Measurements from ENCODE around the gene MAN2A1.

Gene MAN2A1

DNA sequence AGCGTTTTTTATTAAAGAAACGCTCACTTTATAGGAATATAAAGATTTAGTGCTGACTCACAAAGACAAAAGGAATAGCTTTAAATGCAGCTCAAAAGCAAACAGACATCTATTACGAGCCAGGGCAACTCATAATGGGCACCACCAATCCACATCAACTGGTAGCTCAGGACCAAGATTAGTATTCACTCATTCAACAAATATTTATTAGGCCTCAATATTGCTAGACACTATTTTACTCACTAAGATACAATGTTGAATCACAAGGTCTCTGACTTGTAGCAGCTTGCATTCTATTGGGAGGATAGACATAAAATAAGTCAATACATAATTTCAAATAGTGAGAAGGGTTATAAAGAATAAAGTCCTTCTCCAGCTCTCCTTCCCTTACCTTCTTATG is 8.0 kb upstream of the MAN2A1 start:
- no peak for DNase-seq (ENCODE audit: low read depth in 2 of 2)

DNA sequence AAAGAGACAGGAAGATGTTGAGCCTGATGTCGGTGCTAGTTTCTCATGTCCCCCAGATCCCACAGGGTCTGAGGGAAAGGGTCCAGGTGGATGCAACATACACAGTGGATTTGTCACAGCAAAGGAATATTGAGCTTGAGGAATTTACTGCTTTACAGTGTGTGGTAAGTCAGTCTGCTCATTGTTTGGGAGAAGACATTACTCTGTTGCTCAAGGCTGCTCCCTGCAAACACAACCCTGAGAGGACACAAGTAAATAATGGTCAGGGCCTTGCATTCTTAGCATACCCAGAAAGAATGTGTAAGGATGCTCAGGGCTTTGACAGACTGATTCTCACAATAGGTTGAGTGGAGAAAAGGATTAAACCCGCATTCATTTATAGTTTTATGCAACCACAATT is 7.3 kb upstream of the MAN2A1 start:
- no peak for DNase-seq (ENCODE audit: low read depth in 2 of 2)

DNA sequence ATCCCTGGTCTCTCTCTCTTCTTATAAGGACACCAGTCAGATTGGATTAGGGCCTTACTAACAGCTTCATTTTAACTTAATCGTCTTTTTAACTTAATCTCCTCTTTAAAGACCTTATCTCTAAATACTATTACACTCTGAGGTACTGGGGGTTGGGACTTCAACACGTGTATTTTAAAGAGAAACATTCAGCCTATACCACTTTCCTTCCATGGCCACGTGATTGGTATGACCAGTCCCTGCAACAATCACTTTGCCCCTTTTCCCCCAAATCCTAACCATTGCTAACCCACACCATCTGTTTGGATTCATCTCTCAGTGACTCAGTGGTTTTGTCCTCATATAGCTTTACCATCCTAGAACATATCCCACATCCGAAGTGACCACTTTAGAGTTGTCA is 3.8 kb upstream of the MAN2A1 start:
- no peak for DNase-seq (ENCODE audit: low read depth in 2 of 2)

DNA sequence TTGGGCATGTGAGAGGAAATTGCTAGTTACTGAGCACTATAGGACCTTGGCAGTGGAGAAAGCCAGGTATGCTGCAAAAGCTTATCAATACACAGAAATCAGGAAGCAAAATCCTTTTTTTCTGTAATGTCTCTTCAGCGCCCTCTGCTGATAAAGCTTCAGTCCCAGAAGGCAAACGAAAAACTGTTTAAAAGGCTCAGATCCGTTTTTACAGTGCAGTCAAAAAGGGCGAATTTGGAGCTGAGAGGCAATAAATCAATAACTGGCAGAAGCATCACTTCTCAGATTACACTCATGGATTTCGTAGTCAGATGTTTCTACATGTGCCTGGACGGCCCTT is 1.1 kb upstream of the MAN2A1 start:
- DNase-seq (ENCODE audit: low read depth in 2 of 2) = no peak

DNA sequence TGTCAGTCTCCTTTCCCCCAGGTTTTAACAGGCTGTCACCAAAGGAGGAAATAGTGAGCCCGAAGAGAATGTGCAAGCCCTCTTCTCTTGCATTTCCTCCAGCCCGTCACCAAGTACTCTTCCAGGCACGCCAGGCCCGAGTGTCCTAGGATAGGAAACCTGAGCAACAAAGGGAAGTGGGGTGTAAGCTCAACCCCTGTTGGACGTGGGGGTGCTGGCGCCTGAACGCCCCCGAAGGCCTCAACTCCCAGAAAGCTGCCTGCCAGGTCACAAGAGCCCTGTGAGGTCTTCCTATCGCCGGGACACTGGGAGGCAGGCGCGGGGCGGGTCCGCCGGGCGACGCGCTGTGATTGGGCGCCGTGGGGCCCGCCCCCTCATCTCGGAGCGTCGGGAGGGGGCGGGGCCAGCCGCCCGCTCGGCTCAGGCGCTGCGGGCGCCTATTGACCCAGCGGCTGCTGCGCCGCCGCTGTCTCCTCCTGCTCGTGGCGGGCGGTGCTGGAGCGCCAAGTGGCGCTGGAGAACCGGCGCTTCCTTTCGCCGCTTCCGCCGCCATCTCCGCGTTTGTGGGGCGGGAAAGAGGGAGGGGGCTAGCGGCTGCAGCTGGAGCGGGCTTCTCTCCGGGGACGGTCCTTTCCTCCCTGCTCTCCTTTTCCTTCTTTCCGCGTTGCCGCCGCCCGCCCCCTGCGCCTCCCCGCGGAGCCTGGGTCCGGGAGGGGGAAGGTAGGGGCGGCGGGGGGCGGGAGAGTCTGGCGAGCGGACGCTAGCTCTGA is 572 bp upstream of the MAN2A1 start:
- peak; percentile 62 to 75 for DNase-seq (ENCODE audit: low read depth in 2 of 2)

DNA sequence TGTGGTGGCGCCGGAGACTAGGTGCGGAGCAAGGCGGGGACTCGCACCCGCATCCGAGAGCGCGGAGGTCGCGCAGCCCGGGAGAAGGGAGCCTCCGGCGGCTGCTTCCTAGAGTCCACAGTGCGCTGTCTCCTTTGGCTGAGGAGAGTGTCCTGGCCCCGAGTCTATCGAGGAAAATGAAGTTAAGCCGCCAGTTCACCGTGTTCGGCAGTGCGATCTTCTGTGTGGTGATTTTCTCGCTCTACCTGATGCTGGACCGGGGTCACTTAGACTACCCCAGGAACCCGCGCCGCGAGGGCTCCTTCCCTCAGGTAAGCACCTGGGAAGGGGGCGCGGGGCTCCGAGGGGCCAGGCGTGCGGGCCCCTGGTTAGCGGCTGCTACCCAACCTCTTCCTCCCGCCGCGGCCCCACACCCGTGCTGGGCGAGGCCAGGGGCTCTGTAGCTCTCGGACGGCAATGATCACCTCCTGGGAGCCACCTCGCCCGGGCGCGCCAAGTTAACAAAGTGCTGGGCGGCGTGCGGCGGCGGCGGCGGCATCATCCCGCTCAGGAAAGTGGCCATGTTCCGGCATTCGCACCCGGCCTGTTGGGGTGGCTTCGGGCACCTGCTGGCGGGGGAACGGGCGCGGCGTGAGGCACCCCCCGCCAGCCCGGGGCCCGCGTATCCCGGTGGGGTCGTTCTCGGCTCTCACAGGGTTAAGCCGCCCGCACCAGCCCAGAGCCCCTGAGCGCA is 681 bp downstream of the MAN2A1 start:
- DNase-seq (ENCODE audit: low read depth in 2 of 2) = peak in 1 of 2 donors; percentile 26

DNA sequence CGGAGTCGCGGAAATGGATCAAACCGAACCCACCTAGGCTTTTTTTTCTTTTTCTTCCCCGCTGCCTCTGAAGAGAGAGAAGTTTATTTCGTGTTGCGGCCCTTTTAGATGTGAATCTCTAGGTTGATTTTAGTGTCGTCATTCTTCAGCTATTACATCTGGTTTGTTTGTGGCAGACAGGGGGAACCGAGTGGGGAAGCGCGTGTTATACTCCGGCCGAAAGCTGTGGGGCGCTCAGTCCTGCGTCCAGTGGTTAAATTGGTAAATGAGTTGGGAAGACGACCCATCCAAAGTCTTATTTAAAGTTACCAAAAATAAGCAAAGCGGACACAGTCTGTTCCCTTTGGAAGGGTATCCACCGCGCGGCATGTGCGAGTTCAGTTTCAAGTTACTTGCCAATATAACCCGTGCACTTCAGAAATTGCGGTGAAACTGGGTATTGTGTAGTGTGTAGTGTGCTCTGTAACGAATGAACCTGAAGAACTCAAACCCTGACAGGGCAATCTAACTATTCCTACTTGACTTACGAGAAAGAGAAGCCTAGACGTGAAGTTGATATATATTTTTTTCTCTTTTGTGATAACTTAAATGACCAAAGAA is 1.3 kb downstream of the MAN2A1 start:
- peak in 1 of 2 donors; percentile 32 for DNase-seq (ENCODE audit: low read depth in 2 of 2)

DNA sequence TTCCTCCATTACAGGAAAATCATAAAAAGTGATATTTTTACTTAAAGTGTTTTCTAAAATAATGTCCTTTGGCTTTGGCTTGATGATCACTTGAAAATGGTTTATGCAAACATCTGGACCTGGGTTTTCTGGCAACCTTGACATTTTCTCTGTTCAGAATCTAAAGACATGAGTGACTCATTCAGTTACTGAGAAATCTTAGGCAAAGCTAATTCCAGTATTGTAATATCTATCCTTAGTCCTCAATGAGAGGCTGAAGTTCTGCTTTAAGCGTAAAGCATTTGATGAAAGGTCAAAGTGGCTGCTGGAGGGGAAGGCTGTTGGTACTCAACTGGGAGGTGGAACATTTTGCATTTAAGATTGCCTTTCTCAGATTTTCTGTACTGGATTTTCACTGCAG is 2.3 kb downstream of the MAN2A1 start:
- DNase-seq (ENCODE audit: low read depth in 2 of 2) = no peak

DNA sequence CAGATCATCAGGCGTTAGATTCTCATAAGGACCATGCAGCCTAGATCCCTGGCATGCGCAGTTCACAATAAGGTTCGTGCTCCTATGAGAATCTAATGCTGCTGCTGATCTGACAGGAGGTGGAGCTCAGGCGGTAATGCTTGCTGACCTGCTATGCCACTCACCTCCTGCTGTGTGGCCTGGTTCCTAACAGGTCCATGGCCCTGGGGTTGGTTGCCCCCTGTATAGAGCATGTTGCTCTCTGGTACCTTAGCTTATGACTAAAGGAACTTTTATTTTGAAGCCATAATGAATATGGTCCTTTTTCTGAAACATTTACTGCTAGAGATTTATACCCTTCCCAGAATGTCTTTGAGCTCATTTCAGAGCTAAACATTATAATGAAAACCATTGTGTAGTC is 3.1 kb downstream of the MAN2A1 start:
- DNase-seq (ENCODE audit: low read depth in 2 of 2) = no peak

DNA sequence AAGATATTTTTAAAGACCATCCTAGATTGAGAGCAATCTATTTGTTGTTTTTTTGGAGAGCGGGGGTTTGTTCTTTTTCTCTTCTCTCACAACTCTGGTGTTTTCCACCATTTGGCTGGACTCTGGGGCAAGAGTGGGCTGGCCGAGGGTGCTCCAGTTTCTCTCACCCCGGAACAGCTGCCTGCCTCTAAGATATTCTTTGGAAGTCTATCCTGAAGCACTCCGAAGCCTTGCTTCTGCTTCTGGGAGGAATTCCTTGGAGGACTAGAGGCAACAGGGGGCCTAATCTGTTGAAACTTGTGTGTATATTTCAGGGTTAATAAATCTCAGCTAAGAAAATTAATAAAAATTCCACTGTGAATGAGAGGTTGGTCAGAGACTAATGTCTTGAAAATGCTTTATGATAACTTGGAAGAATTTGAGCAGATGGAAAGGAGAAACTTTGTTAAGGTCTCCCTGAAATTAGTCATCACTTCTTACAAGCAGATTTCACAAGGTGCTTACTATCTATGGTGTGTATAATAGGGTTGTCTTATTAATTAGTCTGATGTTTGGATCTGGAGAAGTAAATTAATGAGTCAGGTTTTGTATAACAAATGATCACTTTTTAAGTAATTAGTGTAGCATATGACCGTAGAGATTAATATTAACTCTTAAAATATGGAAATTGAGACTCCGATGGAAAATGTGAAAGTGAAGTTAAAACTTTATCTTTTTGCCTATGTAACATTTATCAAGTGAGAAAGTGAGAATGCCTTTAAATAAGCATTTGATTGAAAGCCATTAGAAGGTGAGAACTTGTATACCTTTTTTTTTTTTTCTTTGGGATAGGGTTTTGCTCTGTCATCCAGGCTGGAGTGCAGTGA is 4.0 kb downstream of the MAN2A1 start:
- no peak for DNase-seq (ENCODE audit: low read depth in 2 of 2)

DNA sequence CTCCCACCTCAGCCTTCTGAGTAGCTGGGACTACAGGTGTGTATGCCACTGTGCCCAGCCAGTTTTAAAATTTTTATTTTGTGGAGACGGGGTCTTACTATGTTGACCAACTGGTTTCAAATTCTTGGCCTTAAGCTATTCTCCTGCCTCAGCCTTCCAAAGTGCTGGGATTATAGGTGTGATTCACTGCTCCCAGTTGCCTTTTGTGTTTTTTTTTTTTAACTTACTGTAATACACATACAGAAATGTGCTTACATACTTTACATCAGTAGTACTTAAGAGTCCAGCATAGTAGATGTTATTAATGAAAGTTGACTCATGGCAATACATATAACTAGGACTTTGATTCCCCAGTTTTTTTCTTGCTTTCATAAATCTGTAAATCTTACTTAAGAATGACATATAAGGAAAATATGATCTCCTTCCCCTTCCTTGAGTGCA is 4.7 kb downstream of the MAN2A1 start:
- DNase-seq (ENCODE audit: low read depth in 2 of 2) = no peak

DNA sequence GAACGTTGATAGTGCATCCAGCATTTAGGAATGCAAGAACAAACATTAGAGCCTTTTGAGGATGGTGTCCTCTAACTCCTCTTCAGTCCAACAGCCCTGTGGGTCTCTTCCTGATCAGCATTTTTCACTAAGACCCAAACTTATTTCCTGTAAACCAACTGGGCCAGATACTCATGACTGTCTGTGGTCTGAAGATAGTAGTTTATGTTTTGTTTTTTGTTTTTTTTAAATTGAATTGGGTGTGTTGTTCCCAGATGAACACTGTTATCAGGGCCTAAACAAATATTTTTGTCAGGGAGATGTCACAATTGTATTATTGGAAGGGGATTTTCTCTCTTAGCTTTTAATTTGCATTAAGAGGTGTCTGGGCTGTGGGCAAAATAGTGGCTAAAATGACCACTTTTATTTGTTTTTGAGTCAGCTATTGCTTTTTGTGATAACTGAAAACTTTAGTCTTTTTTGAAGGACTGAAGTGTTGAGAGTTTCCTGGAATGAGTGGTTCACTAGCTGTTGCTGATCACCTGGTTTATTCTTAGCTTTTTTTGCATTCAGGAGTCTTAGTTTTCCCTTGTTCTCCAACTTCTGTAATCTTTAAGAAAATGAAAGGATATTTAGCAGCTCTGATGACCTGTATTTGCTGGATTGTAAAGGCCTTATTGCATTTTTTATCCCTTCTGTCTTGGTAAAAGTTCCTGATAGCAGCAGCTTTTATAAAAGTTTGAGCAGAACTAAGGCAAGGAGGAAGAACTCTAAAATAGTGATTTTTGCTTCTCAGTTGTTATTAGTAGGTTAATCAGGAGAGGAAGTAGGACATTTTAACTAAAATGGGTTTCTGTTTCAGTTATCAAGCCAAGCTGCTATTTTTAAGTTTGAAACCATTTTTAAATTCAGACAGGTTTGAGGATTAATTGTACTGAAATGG is 5.5 kb downstream of the MAN2A1 start:
- DNase-seq (ENCODE audit: low read depth in 2 of 2) = no peak

DNA sequence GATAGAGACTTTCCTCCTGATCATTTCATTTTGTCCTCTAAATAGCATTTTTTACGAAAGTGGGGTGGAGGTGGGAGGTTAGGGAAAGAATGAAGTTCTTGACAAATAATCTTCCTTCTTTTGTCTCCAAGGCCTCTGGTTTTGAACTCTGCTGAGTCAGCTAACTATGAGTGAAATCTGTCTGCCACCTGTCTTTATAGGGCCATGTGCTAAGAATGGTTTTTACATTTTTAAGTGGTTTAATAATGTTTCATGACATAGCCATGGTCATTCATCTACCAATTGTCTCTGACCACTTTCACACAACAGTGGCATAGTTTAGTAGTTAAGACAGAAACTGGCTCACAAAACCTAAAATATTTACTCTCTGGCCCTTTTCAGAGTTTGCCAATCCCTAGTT is 7.6 kb downstream of the MAN2A1 start:
- DNase-seq (ENCODE audit: low read depth in 2 of 2) = no peak

DNA sequence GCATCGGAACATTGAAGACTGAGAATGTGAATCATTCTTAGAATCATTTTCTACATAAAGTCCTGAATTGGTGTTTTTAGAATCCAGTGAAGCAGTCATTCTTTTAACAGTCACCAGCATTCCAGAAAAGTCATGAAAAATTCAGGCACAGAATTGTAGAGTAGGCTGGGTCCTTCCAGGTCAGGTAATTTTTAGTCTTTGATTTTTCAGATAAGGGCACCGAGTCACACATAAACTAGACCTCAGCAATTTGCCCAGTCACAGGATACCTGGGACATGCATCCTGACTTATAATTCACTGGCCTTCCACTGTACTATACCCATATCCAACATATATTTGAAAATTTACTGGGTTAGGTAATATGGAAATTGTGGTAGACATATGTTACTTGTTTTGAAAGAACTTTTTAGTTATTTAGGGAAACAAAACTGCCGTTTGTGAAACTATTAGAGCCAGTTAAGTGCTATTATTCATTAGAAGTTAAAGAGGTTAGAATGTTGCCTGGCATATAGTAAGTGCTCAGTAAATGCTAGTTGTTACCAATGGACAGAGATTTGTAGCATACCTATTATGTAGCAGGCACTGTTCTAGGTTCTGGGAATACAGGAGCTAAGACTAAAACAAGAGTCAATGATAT is 10.9 kb downstream of the MAN2A1 start:
- DNase-seq (ENCODE audit: low read depth in 2 of 2) = no peak

DNA sequence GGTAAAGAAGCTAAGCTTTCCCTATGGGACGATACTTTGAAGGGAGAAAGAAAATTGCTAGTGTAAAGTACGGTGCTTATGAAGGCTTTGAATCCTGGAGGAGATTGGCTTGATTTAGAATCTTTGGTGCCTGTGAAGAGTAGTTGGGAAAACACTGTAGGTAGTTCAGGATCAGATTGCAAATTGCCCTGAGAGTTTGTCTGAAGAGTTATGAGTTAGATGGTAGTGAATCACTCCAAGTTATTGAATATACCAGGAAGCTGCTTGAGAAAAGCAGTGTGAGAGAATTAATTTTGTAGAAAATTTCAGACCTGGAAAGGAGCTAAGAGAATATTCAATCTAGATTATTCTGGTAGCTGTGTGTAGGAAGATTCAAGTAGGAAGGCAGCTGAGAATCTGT is 11.5 kb downstream of the MAN2A1 start:
- no peak for DNase-seq (ENCODE audit: low read depth in 2 of 2)

DNA sequence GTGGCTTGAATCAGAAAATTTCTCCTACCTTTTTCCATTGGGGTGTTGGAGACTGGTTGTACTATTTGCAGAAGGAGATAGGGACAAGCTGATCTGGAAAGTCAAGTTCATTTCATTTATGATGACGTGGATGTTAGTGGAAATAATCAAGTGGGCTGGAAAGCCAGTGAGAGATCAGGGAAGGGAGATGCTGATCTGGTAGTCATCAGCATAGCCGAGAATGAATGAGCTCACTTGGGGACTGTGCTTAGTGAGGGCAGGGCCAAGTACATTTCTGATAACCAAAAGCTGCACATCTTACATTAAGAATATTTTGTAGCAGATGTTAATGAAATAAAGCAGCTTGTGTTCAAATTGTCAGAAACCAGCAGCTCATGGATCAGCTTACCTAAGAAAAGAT is 12.1 kb downstream of the MAN2A1 start:
- DNase-seq (ENCODE audit: low read depth in 2 of 2) = no peak

DNA sequence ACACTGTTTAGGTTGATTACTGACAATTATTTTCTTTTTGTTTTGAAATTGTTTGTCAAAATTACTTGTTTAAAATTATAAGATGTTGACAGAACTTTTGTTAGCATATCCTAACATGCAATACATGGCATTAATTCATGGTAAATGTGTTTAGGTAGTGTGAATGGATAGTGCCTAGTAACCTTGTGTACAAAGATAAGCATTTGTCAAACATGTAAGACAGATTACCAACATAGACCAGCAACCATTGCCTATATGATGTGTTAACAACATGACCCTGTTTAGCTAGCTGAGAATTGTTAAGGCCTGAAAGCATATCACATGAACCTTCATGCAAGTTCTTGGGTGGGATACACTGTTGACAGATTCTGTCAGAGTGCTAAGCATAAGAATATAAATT is 13.4 kb downstream of the MAN2A1 start:
- no peak for DNase-seq (ENCODE audit: low read depth in 2 of 2)

DNA sequence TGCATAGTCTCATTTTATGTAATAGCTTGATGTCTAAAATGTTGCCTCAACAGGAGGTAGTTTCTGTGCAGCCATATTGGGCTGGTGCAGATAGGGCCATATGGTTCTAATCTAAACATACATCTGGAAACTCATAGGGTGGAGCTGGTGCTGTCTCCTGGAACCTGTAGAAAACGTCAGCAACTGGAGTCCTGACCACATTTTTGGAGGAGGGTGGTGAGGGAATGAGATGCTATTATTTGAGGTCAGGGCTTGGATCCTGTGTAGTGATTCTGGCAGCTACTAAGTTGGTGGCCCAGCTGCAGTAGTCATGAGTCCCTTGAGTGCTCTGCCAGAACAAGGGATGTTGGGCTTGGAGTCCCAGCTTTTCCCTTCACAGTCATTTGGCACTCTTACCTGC is 14.1 kb downstream of the MAN2A1 start:
- DNase-seq (ENCODE audit: low read depth in 2 of 2) = no peak

DNA sequence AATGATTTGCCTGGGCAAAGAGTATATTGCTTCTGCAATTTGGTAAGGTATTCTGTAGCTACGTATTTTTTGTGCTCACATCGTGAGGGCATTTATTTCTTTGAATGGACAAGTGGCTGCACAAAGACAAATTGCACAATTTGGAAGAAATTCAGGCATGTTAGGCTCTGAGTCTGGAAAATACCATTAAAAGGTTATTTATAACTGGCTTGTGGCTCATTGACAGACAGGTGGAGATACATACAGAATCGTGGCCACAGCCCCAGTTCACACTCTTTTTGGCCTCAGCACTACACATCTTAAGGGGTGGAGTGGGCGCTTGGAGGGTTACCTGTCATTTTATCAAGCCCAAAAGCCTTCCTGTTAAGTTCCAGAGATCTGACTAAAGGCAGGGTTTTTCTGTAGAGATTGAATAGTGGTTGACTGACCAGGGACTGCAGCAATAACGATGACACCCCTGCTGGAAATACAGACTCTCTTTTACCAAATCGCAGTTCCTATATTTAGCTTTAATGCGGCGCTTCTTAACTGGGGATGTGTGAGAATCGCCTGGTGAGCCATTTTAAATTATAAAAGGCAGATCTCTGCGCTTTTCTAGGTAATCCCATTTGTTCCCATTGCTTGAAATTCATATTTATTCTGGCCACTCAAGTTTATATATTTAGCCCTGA is 14.7 kb downstream of the MAN2A1 start:
- no peak for DNase-seq (ENCODE audit: low read depth in 2 of 2)

DNA sequence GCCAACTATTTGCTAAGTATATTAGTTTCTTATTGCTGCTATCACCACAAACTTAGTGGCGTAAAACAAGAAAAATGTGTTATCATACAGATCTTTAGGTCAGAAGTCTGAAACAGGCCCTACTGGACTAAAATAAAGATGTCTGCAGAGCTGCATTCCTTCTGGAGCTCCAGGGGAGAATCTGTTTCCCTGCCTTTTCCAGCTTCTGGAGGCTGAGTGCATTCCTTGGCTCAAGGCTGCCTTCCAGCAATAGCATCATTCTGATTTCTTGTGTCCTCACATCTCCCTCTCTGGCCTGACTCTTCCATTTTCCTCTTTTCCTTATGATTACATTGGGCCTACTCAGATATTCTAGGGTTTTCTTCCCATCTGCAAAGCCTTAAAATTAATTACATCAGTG is 15.9 kb downstream of the MAN2A1 start:
- no peak for DNase-seq (ENCODE audit: low read depth in 2 of 2)

All from stimulated activated CD8-positive, alpha-beta memory T cell treated with anti-CD3 and anti-CD28 coated beads, Interleukin-15, amount 100 ng/mL, for 48 hours (primary cell).